ENCODE results near the gene KIAA1671. TPM values are rescaled to one million over a fixed set of nuclear protein-coding genes. Genes with fewer than 3 reads are reported as not detected.
A peak's percentile ranks its signal among the peaks of the same experiment; 100 is the strongest.

Gene KIAA1671
- total and polyA plus RNA-seq, 2 of the 13 experiments (the other 11 are each of a cell fraction or from before 2014, with no cell fraction given) = 13.5 to 13.6 TPM

DNA sequence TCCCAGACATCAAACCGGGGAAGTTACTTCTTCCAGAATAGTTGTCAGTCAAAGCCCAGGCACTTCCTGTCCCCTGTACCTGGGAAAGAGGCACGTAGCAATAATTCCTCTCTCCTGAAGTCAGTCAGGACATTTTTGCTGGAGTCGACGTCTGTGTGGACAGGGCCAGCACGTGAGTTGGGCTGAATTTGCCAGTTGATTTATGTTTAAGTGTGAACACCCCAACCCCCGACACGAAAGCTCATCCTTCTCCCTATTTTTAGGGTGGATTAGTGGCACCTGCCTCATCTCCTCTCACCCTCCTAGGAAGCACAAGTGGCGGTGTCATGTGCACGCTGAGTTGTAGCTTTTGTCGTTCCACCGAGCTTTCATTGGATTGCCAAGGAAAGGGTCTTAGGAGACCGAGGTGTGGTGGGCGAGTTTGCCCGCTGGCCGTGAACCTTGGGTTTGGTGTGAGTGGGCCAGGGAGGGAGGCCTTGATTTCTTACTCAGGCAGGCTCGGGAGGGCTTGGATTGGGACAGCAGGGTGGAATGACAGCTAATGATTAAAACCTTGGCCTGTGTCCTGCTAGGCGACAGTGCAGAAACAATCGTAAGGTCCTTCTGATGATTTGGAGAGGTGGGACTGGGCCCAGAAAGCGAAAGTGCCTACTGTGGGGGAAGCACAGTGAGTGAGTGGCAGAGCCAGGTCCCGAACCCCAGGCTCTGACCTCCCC is 160.2 kb downstream of the KIAA1671 start (continued):
- TF ChIP-seq ZSCAN20 (CRISPR knock-in tag; IDR thresholded peaks at IDR 0.05; ENCODE audit: borderline replicate concordance) (no peak), ZNF878 (CRISPR knock-in tag; IDR thresholded peaks at IDR 0.05) (no peak), POLR2A (IDR thresholded peaks at IDR 0.05; ENCODE audit: insufficient read depth in 1 of 2, low read depth in 2 of 2, low read length in 2 of 2) (peak in 1 of 2 experiments; percentile 11; a peak in 1 of 4 replicates), RNF2 (conservative IDR thresholded peaks at IDR 0.05; ENCODE audit: low read depth) (no peak), ZNF281 (CRISPR knock-in tag; IDR thresholded peaks at IDR 0.05; ENCODE audit: borderline replicate concordance) (no peak), HHEX (CRISPR knock-in tag; IDR thresholded peaks at IDR 0.05) (no peak), STAG1 (CRISPR knock-in tag; IDR thresholded peaks at IDR 0.05) (no peak), ZFP36 (IDR thresholded peaks at IDR 0.05; ENCODE audit: borderline replicate concordance, low read depth, low read length, partially characterized antibody) (no peak), BHLHE40 (IDR thresholded peaks at IDR 0.05; ENCODE audit: low read length) (peak; percentile 63; the same call in 1 of the 2 replicates), ZNF343 (CRISPR knock-in tag; IDR thresholded peaks at IDR 0.05) (no peak), ZNF772 (CRISPR knock-in tag; IDR thresholded peaks at IDR 0.05) (no peak), ZBTB38 (CRISPR knock-in tag; IDR thresholded peaks at IDR 0.05) (peak; percentile 42), ZSCAN30 (CRISPR knock-in tag; IDR thresholded peaks at IDR 0.05) (no peak), CREB1 (IDR thresholded peaks at IDR 0.05) (no peak), CREB1 (CRISPR knock-in tag; IDR thresholded peaks at IDR 0.05) (no peak), TCF7L2 (IDR thresholded peaks at IDR 0.05; ENCODE audit: low read depth, low read length) (no peak), ARID2 (CRISPR knock-in tag; IDR thresholded peaks at IDR 0.05; ENCODE audit: borderline replicate concordance) (no peak), CBX2 (IDR thresholded peaks at IDR 0.05; ENCODE audit: low read depth, low read length) (no peak), CBX2 (CRISPR knock-in tag; IDR thresholded peaks at IDR 0.05; ENCODE audit: low read depth) (no peak)
- TF ChIP-seq, protein P1, sequence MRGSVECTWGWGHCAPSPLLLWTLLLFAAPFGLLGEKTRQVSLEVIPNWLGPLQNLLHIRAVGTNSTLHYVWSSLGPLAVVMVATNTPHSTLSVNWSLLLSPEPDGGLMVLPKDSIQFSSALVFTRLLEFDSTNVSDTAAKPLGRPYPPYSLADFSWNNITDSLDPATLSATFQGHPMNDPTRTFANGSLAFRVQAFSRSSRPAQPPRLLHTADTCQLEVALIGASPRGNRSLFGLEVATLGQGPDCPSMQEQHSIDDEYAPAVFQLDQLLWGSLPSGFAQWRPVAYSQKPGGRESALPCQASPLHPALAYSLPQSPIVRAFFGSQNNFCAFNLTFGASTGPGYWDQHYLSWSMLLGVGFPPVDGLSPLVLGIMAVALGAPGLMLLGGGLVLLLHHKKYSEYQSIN (CRISPR knock-in tag; IDR thresholded peaks at IDR 0.05; ENCODE audit: borderline replicate concordance) = no peak
- TF ChIP-seq, protein P2, sequence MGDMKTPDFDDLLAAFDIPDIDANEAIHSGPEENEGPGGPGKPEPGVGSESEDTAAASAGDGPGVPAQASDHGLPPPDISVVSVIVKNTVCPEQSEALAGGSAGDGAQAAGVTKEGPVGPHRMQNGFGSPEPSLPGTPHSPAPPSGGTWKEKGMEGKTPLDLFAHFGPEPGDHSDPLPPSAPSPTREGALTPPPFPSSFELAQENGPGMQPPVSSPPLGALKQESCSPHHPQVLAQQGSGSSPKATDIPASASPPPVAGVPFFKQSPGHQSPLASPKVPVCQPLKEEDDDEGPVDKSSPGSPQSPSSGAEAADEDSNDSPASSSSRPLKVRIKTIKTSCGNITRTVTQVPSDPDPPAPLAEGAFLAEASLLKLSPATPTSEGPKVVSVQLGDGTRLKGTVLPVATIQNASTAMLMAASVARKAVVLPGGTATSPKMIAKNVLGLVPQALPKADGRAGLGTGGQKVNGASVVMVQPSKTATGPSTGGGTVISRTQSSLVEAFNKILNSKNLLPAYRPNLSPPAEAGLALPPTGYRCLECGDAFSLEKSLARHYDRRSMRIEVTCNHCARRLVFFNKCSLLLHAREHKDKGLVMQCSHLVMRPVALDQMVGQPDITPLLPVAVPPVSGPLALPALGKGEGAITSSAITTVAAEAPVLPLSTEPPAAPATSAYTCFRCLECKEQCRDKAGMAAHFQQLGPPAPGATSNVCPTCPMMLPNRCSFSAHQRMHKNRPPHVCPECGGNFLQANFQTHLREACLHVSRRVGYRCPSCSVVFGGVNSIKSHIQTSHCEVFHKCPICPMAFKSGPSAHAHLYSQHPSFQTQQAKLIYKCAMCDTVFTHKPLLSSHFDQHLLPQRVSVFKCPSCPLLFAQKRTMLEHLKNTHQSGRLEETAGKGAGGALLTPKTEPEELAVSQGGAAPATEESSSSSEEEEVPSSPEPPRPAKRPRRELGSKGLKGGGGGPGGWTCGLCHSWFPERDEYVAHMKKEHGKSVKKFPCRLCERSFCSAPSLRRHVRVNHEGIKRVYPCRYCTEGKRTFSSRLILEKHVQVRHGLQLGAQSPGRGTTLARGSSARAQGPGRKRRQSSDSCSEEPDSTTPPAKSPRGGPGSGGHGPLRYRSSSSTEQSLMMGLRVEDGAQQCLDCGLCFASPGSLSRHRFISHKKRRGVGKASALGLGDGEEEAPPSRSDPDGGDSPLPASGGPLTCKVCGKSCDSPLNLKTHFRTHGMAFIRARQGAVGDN (CRISPR knock-in tag; IDR thresholded peaks at IDR 0.05) = peak; percentile 29
